ENCODE results near the gene MCOLN2. TPM values are rescaled to one million over a fixed set of nuclear protein-coding genes. Genes with fewer than 3 reads are reported as not detected.
A peak's percentile ranks its signal among the peaks of the same experiment; 100 is the strongest.

Gene MCOLN2
- polyA plus RNA-seq, 1 of the 3 experiments (the other 2 are of a cell fraction): not detected

GRCh38 chr1:84892705-84893618 is 104.0 kb downstream of the MCOLN2 start, which contains the start of gene LPAR3:
Gene LPAR3 (minus strand): TSS chr1:84893206. CDS start chr1:84866120, 27,086 bp downstream.
- Histone ChIP-seq H3K4me2 (peak within 1 kb of the TSS; percentile 33; the same call in 1 of the 2 replicates), H2AFZ (ENCODE audit: low read depth) (no peak within 1 kb of the TSS), H3K27me3 (ENCODE audit: insufficient read depth) (peaks cover 21% of the 10 kb centered on the region), H3K9me3 (no peaks in the 10 kb centered on the region), H3K4me1 (ENCODE audit: control insufficient read depth in 1 of 2, insufficient read depth in 2 of 2, low read depth in 1 of 2, low read length in 1 of 2) (peaks cover 0 to 6% of the 10 kb centered on the region in 2 experiments; a peak in 1 of 4 replicates), H3K36me3 (replicated peaks in 1 of 2; ENCODE audit: control insufficient read depth in 1 of 2, insufficient read depth in 2 of 2, low read length in 1 of 2) (no peaks in the 10 kb centered on the region), H3K9me2 (no peaks in the 10 kb centered on the region), H3K4me3 (ENCODE audit: low read depth in 2 of 2, low read length in 1 of 2) (peak within 1 kb of the TSS in 1 of 2 experiments; percentile 35; a peak in 2 of 4 replicates), H3F3A (replicated peaks; ENCODE audit: insufficient read depth) (no peaks in the 10 kb centered on the region), H3K9ac (no peak within 1 kb of the TSS), H3K27ac (ENCODE audit: low read depth in 2 of 2, low read length in 1 of 2) (no peak within 1 kb of the TSS), H4K20me1 (ENCODE audit: insufficient read depth) (no peaks in the 10 kb centered on the region), H3K79me2 (ENCODE audit: insufficient read depth) (no peaks in the 10 kb centered on the region)
- TF ChIP-seq POLR2AphosphoS5 (IDR thresholded peaks at IDR 0.05; ENCODE audit: low read depth, low read length) (no peak), FOXM1 (IDR thresholded peaks at IDR 0.05; ENCODE audit: low read depth) (no peak), YY1 (IDR thresholded peaks at IDR 0.05; ENCODE audit: low read depth) (no peak), EP300 (IDR thresholded peaks at IDR 0.05; ENCODE audit: borderline replicate concordance in 1 of 2, low read depth in 1 of 2, low read length in 1 of 2) (no peak), TEAD4 (IDR thresholded peaks at IDR 0.05; ENCODE audit: borderline replicate concordance, insufficient read depth) (no peak), GATA2 (CRISPR knock-in tag; IDR thresholded peaks at IDR 0.05) (no peak), REST (IDR thresholded peaks at IDR 0.05; ENCODE audit: low read depth, low read length) (no peak), TAF1 (IDR thresholded peaks at IDR 0.05; ENCODE audit: borderline replicate concordance, low read depth, low read length) (no peak), JUND (IDR thresholded peaks at IDR 0.05) (no peak), ELF1 (IDR thresholded peaks at IDR 0.05) (no peak), TCF12 (IDR thresholded peaks at IDR 0.05) (no peak), SMC3 (IDR thresholded peaks at IDR 0.05; ENCODE audit: low read depth, low read length) (no peak), FOXJ3 (CRISPR knock-in tag; IDR thresholded peaks at IDR 0.05) (no peak), NRF1 (IDR thresholded peaks at IDR 0.05; ENCODE audit: low read depth, low read length) (no peak), MEF2A (IDR thresholded peaks at IDR 0.05; ENCODE audit: borderline replicate concordance, low read depth) (no peak)
- 4% methylated on average over 28 of the region's 93 CpGs for WGBS (ENCODE audit: low lambda C conversion rate)
- ChIA-PET POLR2A (no interaction called here), CTCF (interaction anchor here (0.8 to 2.4 kb wide), 5 partner anchors 29 to 139 kb away, joined by 3 to 8 read pairs (median 4); no protein-coding TSS in a partner anchor)
- peak; percentile 88 for DNase-seq
